HCT116 (cell line): Measurements from ENCODE around the gene TTLL6. TPM values are rescaled to one million over a fixed set of nuclear protein-coding genes. Genes with fewer than 3 reads are reported as not detected.

ENCODE experiments used
- ATAC-seq: fragments of 200-7000 bp; cut with Tn5 transposase; 2 replicates; pipeline ENCODE4 v1.9.1; 2020; ENCODE audit warnings: mild to moderate bottlenecking, moderate library complexity
- BruUV-seq: library from RNA; stranded (reverse); fragments of 400-500 nt; replicated peaks from 2 replicates; lab custom pipeline; 2021; lab: Mats Ljungman, UMichigan
- CTCF ChIA-PET: fragments of 300-600 bp; sonication (Branson Sonifier 250); formaldehyde crosslinking; loops from one replicate; lab custom pipeline; 2021; ENCODE audit warnings: antibody characterized with exemption; lab: Charles Lee
- POLR2A ChIA-PET: fragments of 300-600, 350-600 bp; sonication (Branson Sonifier 250); formaldehyde crosslinking; loops from one replicate; lab custom pipeline; 2021; ENCODE audit warnings: antibody characterized with exemption; lab: Charles Lee
- RAD21 ChIA-PET, 2 experiments: fragments of 300-600 bp; sonication (Branson Sonifier 250); formaldehyde crosslinking; loops; one replicate each; lab custom pipeline; 2023; ENCODE audit warnings: low total read pairs in 2 of 2; ENCODE audit not compliant: uncharacterized antibody in 2 of 2, unreplicated experiment in 2 of 2, low non-redundant PET in 1 of 2; lab: Charles Lee
- DNase-seq: peaks from one replicate; pipeline ENCODE4 v3.0.0-alpha.2; 2010; ENCODE audit warnings: low read depth, low spot score
- H2AFZ ChIP-seq: fragments of 200-600 bp; shearing (Covaris generic), sonication (generic); 2 replicates; pipeline ENCODE4 v1.6.1; 2017; ENCODE audit warnings: low read depth, mixed run types, mixed read lengths, antibody characterized with exemption, low read length; ENCODE audit not compliant: poor library complexity, severe bottlenecking
- H3K27ac ChIP-seq: 2 replicates; pipeline ENCODE4 v1.5.1; 2012; ENCODE audit warnings: low read depth, low read length
- H3K27me3 ChIP-seq: fragments of 200-600 bp; sonication (generic); 2 replicates; pipeline ENCODE4 v1.6.1; 2016; ENCODE audit warnings: mixed run types, low read length, mixed read lengths; ENCODE audit not compliant: insufficient read depth
- H3K36me3 ChIP-seq, 2 experiments: fragments of 200-500 bp in 1 of 2; fragments of 200-600 bp in 1 of 2; sonication (Bioruptor generic) in 1 of 2; sonication (generic) in 1 of 2; 2 replicates each; pipeline versions ENCODE4 v1.5.1 to v1.6.1; 2014 to 2016; ENCODE audit warnings: low read length in 2 of 2, inconsistent platforms in 1 of 2, mixed read lengths in 1 of 2, mixed run types in 1 of 2; ENCODE audit not compliant: insufficient read depth in 2 of 2, control insufficient read depth in 1 of 2
- H3K4me1 ChIP-seq, 2 experiments: fragments of 200-600 bp in 1 of 2; sonication (generic) in 1 of 2; 2 replicates each; pipeline versions ENCODE4 v1.5.1 to v1.6.1; 2012 to 2017; ENCODE audit warnings: low read length in 2 of 2, inconsistent platforms in 1 of 2, mild to moderate bottlenecking in 1 of 2, mixed read lengths in 1 of 2, mixed run types in 1 of 2, moderate library complexity in 1 of 2; ENCODE audit not compliant: insufficient read depth in 2 of 2, control insufficient read depth in 1 of 2
- H3K4me2 ChIP-seq: fragments of 200-600 bp; sonication (generic); 2 replicates; pipeline ENCODE4 v1.6.1; 2017; ENCODE audit warnings: mixed run types, low read length, mixed read lengths
- H3K4me3 ChIP-seq, 2 experiments: fragments of 200-600 bp in 1 of 2; sonication (generic) in 1 of 2; replicated peaks in 1 of 2; 2 replicates each; pipeline ENCODE4 v1.5.1; 2011 to 2016; ENCODE audit warnings: low read length in 2 of 2, control low read depth in 1 of 2, low read depth in 1 of 2, mild to moderate bottlenecking in 1 of 2, mixed read lengths in 1 of 2, mixed run types in 1 of 2
- H3K79me2 ChIP-seq: fragments of 200-600 bp; sonication (generic); 2 replicates; pipeline ENCODE4 v1.6.1; 2017; ENCODE audit warnings: mild to moderate bottlenecking, mixed run types, low read length, moderate library complexity, mixed read lengths; ENCODE audit not compliant: insufficient read depth
- H3K9ac ChIP-seq: fragments of 200-600 bp; sonication (generic); 2 replicates; pipeline ENCODE4 v1.6.1; 2016; ENCODE audit warnings: low read length, mixed read lengths
- H3K9me2 ChIP-seq: fragments of 200-600 bp; sonication (generic), shearing (Covaris generic); 2 replicates; pipeline ENCODE4 v1.6.1; 2017; ENCODE audit warnings: mixed run types, mild to moderate bottlenecking, moderate library complexity; ENCODE audit not compliant: insufficient read depth
- H3K9me3 ChIP-seq, 2 experiments: fragments of 200-500 bp in 1 of 2; fragments of 200-600 bp in 1 of 2; sonication (Bioruptor generic) in 1 of 2; sonication (generic) in 1 of 2; 2 replicates each; pipeline ENCODE4 v1.6.1; 2014 to 2017; ENCODE audit warnings: low read length in 2 of 2, mixed read lengths in 2 of 2, inconsistent platforms in 1 of 2, low read depth in 1 of 2, mild to moderate bottlenecking in 1 of 2, mixed run types in 1 of 2, moderate library complexity in 1 of 2; ENCODE audit not compliant: control insufficient read depth in 1 of 2, insufficient read depth in 1 of 2
- H4K20me1 ChIP-seq: fragments of 200-600 bp; sonication (generic), shearing (Covaris generic); 2 replicates; pipeline ENCODE4 v1.6.1; 2017; ENCODE audit warnings: mixed run types, mild to moderate bottlenecking, moderate library complexity; ENCODE audit not compliant: insufficient read depth
- JUND ChIP-seq: IDR thresholded peaks from 2 replicates; pipeline ENCODE4 v1.6.1; 2012
- YY1 ChIP-seq: IDR thresholded peaks from 2 replicates; pipeline ENCODE4 v1.6.1; 2011; ENCODE audit warnings: low read length, low read depth, moderate library complexity, mild to moderate bottlenecking; ENCODE audit not compliant: insufficient replicate concordance; ENCODE audit errors: extremely low read depth
- intact Hi-C: fragments of 100-400 bp; cut with micrococcal nuclease; formaldehyde crosslinking; loops from 2 replicates; pipeline ENCODE4 v1.10.0; 2022
- total RNA-seq: library from RNA; stranded (reverse); gene quantifications from one replicate; pipeline ENCODE4 v1.2.1, GENCODE V29; 2021; ENCODE audit not compliant: unreplicated experiment
- TF ChIP-seq, protein P1 (sequence below): IDR thresholded peaks from 2 replicates; pipeline ENCODE4 v1.6.1; 2011; ENCODE audit warnings: mild to moderate bottlenecking, low read length, moderate library complexity; ENCODE audit not compliant: insufficient replicate concordance; ENCODE audit errors: extremely low read depth

Gene TTLL6
- total RNA-seq, 1 experiment from 2014 or later, result 0.79 TPM

DNA sequence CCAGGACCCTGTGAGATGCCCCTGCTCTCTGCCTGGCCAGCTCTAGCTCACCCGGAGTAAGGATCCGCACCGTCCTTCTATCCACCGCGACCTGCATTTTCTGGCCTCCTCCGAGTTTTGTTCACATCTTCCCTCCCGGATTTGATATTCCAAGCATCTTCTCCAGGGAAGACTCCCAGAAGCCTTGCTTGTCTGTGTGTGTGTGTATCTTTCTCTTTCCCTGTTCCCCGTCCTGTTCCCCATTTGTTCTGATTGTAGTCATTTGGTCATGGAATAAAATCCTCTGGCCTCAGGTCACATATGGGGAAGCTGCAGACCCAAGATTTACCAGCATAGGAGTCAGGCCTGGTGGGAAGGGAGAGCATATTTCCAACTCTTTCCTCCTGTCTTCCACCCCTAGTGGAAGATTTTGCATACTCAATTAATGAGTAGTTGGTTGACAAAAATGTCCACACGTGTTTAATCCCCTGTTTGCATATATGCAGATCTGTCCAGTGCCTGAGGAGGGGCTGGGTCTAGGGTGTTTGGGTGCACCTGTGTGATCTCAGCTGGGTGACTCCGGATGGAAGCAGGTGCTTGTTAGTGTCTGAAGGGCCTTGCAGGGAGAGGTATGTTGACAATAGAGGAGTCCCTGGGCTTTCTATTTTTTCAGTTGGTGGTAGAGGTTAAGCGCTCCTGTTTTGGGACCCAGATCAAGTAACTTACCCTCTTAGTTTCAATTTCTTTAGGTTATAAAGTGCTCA is 96.6 kb downstream of the TTLL6 start:
- no peaks in the 10 kb centered on the region for H4K20me1 ChIP-seq
- no peaks in the 10 kb centered on the region for H3K27me3 ChIP-seq
- ChIA-PET POLR2A (interaction anchor here (1.2 kb wide), 1 partner anchor 8 kb away, joined by 6 read pairs; the partner anchor contains the start of gene HOXB13), RAD21 (no interaction called here), CTCF (interaction anchor here (0.8 to 1.3 kb wide), 3 partner anchors 42 to 159 kb away, joined by 3 to 4 read pairs (median 3); no protein-coding TSS in a partner anchor)
- H3K79me2 ChIP-seq, result no peaks in the 10 kb centered on the region
- H3K4me3 ChIP-seq, result no peak overlapping the region
- no peak overlapping the region for H2AFZ ChIP-seq
- TF ChIP-seq JUND, result no peak
- TF ChIP-seq YY1, result no peak
- TF ChIP-seq, protein P1, sequence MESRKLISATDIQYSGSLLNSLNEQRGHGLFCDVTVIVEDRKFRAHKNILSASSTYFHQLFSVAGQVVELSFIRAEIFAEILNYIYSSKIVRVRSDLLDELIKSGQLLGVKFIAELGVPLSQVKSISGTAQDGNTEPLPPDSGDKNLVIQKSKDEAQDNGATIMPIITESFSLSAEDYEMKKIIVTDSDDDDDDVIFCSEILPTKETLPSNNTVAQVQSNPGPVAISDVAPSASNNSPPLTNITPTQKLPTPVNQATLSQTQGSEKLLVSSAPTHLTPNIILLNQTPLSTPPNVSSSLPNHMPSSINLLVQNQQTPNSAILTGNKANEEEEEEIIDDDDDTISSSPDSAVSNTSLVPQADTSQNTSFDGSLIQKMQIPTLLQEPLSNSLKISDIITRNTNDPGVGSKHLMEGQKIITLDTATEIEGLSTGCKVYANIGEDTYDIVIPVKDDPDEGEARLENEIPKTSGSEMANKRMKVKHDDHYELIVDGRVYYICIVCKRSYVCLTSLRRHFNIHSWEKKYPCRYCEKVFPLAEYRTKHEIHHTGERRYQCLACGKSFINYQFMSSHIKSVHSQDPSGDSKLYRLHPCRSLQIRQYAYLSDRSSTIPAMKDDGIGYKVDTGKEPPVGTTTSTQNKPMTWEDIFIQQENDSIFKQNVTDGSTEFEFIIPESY, result no peak
- intact Hi-C loops, result loop anchor here (5.0 kb wide), 1 partner anchor 317 kb away; no protein-coding TSS in a partner anchor
- no TSS peak for BruUV-seq
- no peaks in the 10 kb centered on the region for H3K36me3 ChIP-seq
- H3K9me3 ChIP-seq, result no peaks in the 10 kb centered on the region
- ATAC-seq (no peak), DNase-seq (no peak)
- no peak overlapping the region for H3K27ac ChIP-seq
- H3K9me2 ChIP-seq, result no peaks in the 10 kb centered on the region
- H3K9ac ChIP-seq, result no peak overlapping the region
- no peak overlapping the region for H3K4me2 ChIP-seq
- peaks cover 0 to 2% of the 10 kb centered on the region in 2 experiments; a peak in 1 of 4 replicates for H3K4me1 ChIP-seq
